CD4-positive, alpha-beta T cell (primary cell): ENCODE results near the gene TMEM132C. TPM values are rescaled to one million over a fixed set of nuclear protein-coding genes. Genes with fewer than 3 reads are reported as not detected.

Experiments
- ATAC-seq: fragments of 200-7000 bp; cut with Tn5 transposase; one replicate; pipeline ENCODE4 v1.10.0; 2022; ENCODE audit warnings: mild to moderate bottlenecking; ENCODE audit not compliant: poor library complexity
- CTCF ChIA-PET: fragments of 350-600 bp; sonication (Branson Sonifier 250); formaldehyde crosslinking; loops from one replicate; lab custom pipeline; 2021; ENCODE audit warnings: antibody characterized with exemption, inconsistent platforms; lab: Charles Lee
- POLR2A ChIA-PET: fragments of 350-600 bp; sonication (Branson Sonifier 250); formaldehyde crosslinking; loops from one replicate; lab custom pipeline; 2021; ENCODE audit warnings: antibody characterized with exemption, inconsistent platforms; lab: Charles Lee
- DNase-seq, 14 experiments: peaks; one replicate each; pipeline ENCODE4 v3.0.0-alpha.2; 2013 to 2020; ENCODE audit warnings: mixed read lengths in 2 of 14
- H3K27ac ChIP-seq, 2 donors: one replicate each; pipeline versions ENCODE4 v1.5.1 to v1.7.0; 2013; ENCODE audit warnings: low read length in 2 of 2, low read depth in 1 of 2, mild to moderate bottlenecking in 1 of 2
- H3K27me3 ChIP-seq, 2 experiments: 1 replicate in 1 of 2; 2 replicates in 1 of 2; pipeline versions ENCODE4 v1.6.1 to v1.7.0; 2013; ENCODE audit warnings: low read length in 2 of 2, control low read depth in 1 of 2, mild to moderate bottlenecking in 1 of 2, moderate library complexity in 1 of 2; ENCODE audit not compliant: insufficient read depth in 2 of 2, control insufficient read depth in 1 of 2
- H3K36me3 ChIP-seq: one replicate; pipeline ENCODE4 v1.6.1; 2013; ENCODE audit warnings: low read length, control low read depth; ENCODE audit not compliant: insufficient read depth
- H3K4me1 ChIP-seq: one replicate; pipeline ENCODE4 v1.6.1; 2013; ENCODE audit warnings: low read length, control low read depth; ENCODE audit not compliant: insufficient read depth
- H3K4me3 ChIP-seq: one replicate; pipeline ENCODE4 v1.5.1; 2013; ENCODE audit warnings: mild to moderate bottlenecking, low read length, moderate library complexity
- H3K9me3 ChIP-seq, 2 experiments: 1 replicate in 1 of 2; 2 replicates in 1 of 2; pipeline versions ENCODE4 v1.6.1 to v1.7.0; 2013; ENCODE audit warnings: low read length in 2 of 2, mild to moderate bottlenecking in 2 of 2, control low read depth in 1 of 2, moderate library complexity in 1 of 2; ENCODE audit not compliant: control insufficient read depth in 1 of 2, insufficient read depth in 1 of 2
- H3K27ac Mint-ChIP-seq: one replicate; pipeline ENCODE4 v1.8.0; 2020; ENCODE audit warnings: mixed read lengths
- H3K27me3 Mint-ChIP-seq: one replicate; pipeline ENCODE4 v1.8.0; 2021; ENCODE audit warnings: mixed read lengths
- H3K36me3 Mint-ChIP-seq: one replicate; pipeline ENCODE4 v1.8.0; 2021; ENCODE audit warnings: low read depth, mixed read lengths
- H3K4me1 Mint-ChIP-seq: one replicate; pipeline ENCODE4 v1.8.0; 2021; ENCODE audit warnings: low read depth, mixed read lengths
- H3K4me3 Mint-ChIP-seq: one replicate; pipeline ENCODE4 v1.8.0; 2020; ENCODE audit warnings: mild to moderate bottlenecking, mixed read lengths
- H3K9me3 Mint-ChIP-seq: one replicate; pipeline ENCODE4 v1.8.0; 2020; ENCODE audit warnings: mixed read lengths
- CTCF ChIP-seq: fragments of 200-600 bp; IDR thresholded peaks from one replicate; pipeline ENCODE4 v1.8.0; 2022; ENCODE audit warnings: antibody characterized with exemption, mild to moderate bottlenecking
- intact Hi-C, 2 experiments: fragments of 100-400 bp; cut with DNase I in 1 of 2; cut with micrococcal nuclease in 1 of 2; formaldehyde crosslinking; loops; one replicate each; pipeline versions ENCODE4 v1.15.1 to v1.9.0; 2023 to 2025; cut with DNase I, micrococcal nuclease
- total RNA-seq, 174 experiments: library from RNA in 2 of 174; stranded (reverse) in 2 of 174; gene quantifications; one replicate each; pipeline ENCODE4 v1.2.3 and lab custom pipeline; 2021 to 2026

TMEM132C gene
- total RNA-seq, 2 experiments from 2014 or later, result not detected

- CTCF ChIA-PET, result no interaction called here
- Mint-ChIP-seq H3K36me3 (no peaks in the 10 kb centered on the region), H3K27me3 (no peaks in the 10 kb centered on the region), H3K9me3 (no peaks in the 10 kb centered on the region), H3K27ac (no peak overlapping the region), H3K4me3 (no peak overlapping the region), H3K4me1 (no peaks in the 10 kb centered on the region)
- ATAC-seq (no peak), DNase-seq (no peak)
- POLR2A ChIA-PET, result no interaction called here
- Histone ChIP-seq H3K4me1 (no peaks in the 10 kb centered on the region), H3K27me3 (no peaks in the 10 kb centered on the region), H3K9me3 (peaks cover 0 to 8% of the 10 kb centered on the region in 2 experiments), H3K36me3 (no peaks in the 10 kb centered on the region), H3K27ac (no peak overlapping the region), H3K4me3 (no peak overlapping the region)
- TF ChIP-seq CTCF, result no peak
- intact Hi-C loops, result no loop called here
Measured at GRCh38 chr12:128564956-128565355, 298.0 kb downstream of the TMEM132C start.

DNA sequence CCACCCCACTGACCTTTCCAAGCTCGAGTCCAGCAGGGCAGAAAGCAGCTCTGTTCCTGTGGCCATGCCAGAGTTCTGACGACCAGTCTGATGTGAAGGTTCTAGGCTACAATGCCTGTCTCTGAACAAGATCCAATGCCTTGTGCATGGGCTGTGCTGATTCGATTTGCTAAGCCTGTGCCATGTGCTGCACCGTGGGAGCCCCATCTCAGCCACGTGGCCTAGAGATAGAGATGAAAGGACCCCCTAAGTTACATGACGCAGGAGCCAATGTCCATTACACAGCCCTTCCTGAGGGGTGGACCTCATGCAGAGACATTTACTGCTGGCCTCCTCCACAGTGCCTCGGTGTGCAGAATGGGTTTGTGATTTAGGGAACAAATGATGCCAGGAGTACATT, 300.8 kb downstream of the TMEM132C start:
- Mint-ChIP-seq H3K9me3 (no peaks in the 10 kb centered on the region), H3K27ac (no peak overlapping the region), H3K4me1 (no peaks in the 10 kb centered on the region), H3K4me3 (no peak overlapping the region), H3K27me3 (no peaks in the 10 kb centered on the region), H3K36me3 (no peaks in the 10 kb centered on the region)
- POLR2A ChIA-PET, result no interaction called here
- no peak for TF ChIP-seq CTCF
- Histone ChIP-seq H3K4me3 (no peak overlapping the region), H3K27me3 (no peaks in the 10 kb centered on the region), H3K4me1 (no peaks in the 10 kb centered on the region), H3K36me3 (no peaks in the 10 kb centered on the region), H3K9me3 (peaks cover 0 to 14% of the 10 kb centered on the region in 2 experiments), H3K27ac (no peak overlapping the region)
- DNase-seq (no peak), ATAC-seq (no peak)
- intact Hi-C loops, result no loop called here
- CTCF ChIA-PET, result no interaction called here

GRCh38 chr12:128570191-128571065, 303.5 kb downstream of the TMEM132C start:
- no peak overlapping the region for H3K4me3 Mint-ChIP-seq
- no peak for ATAC-seq

More at GRCh38 chr12:128570191-128571065, 303.5 kb downstream of the TMEM132C start:
- Mint-ChIP-seq H3K27me3 (no peaks in the 10 kb centered on the region), H3K36me3 (no peaks in the 10 kb centered on the region), H3K27ac (no peak overlapping the region), H3K4me1 (no peaks in the 10 kb centered on the region), H3K9me3 (no peaks in the 10 kb centered on the region)
- no peak overlapping the region for H3K27ac ChIP-seq
- ChIA-PET POLR2A (no interaction called here), CTCF (no interaction called here)
- no peak for TF ChIP-seq CTCF
- peaks cover 0 to 19% of the 10 kb centered on the region in 2 experiments for H3K9me3 ChIP-seq
- intact Hi-C loops, result no loop called here
- H3K4me3 ChIP-seq, result no peak overlapping the region
- H3K4me1 ChIP-seq, result no peaks in the 10 kb centered on the region
- H3K36me3 ChIP-seq, result no peaks in the 10 kb centered on the region
- H3K27me3 ChIP-seq, result no peaks in the 10 kb centered on the region
- peak in 2 of 14 experiments; percentile 2 to 56 for DNase-seq
